Measurements from ENCODE around the gene KTN1.
A peak's percentile ranks its signal among the peaks of the same experiment; 100 is the strongest.

The KTN1 gene

GRCh38 chr14:55718551-55718950 lies 138.5 kb downstream of the KTN1 start:
- no peak for DNase-seq

GRCh38 chr14:55720796-55721195 lies 140.8 kb downstream of the KTN1 start:
- no peak for DNase-seq

- no peak for DNase-seq
These were observed 141.3 kb downstream of the KTN1 start for GRCh38 chr14:55721353-55721752.

- no peak for DNase-seq
These were observed 142.0 kb downstream of the KTN1 start for GRCh38 chr14:55722054-55722453.

- no peak for DNase-seq
These were observed 144.7 kb downstream of the KTN1 start for GRCh38 chr14:55724736-55725135.

- DNase-seq, result no peak
These were observed 150.7 kb downstream of the KTN1 start for GRCh38 chr14:55730592-55731310.

- no peak for DNase-seq
These were observed 151.4 kb downstream of the KTN1 start for GRCh38 chr14:55731311-55731872.

- peak; percentile 60 for DNase-seq
These were observed 152.0 kb downstream of the KTN1 start for GRCh38 chr14:55731881-55732498.

GRCh38 chr14:55733599-55733998 lies 153.6 kb downstream of the KTN1 start:
- no peak for DNase-seq
